Endometrial microvascular endothelial cells (primary cell): ENCODE data around the gene SFMBT2. TPM values are rescaled to one million over a fixed set of nuclear protein-coding genes. Genes with fewer than 3 reads are reported as not detected.

Experiments used
- in situ Hi-C: cut with HindIII; loops from 2 replicates; pipeline ENCODE4 v1.10.0; 2017; ENCODE audit warnings: low sequenced_read_pairs, low pct_unique_long_range_greater_than_20kb; ENCODE audit errors: inconsistent ontology term
- total RNA-seq: library from RNA; depleted of rRNA; stranded (reverse); fragments of >200 nt; gene quantifications from one replicate; pipeline ENCODE4 v1.2.3, GENCODE V29; 2015; ENCODE audit errors: inconsistent ontology term

Gene SFMBT2
- total RNA-seq, 1 donor from 2014 or later, result 1.2 TPM

GRCh38 chr10:7343040-7343439, 67.8 kb downstream of the SFMBT2 start:
- in situ Hi-C loops, result no loop called here

- in situ Hi-C loops, result no loop called here
Observed at GRCh38 chr10:7340179-7340874, 70.5 kb downstream of the SFMBT2 start.

GRCh38 chr10:7339510-7339909, 71.3 kb downstream of the SFMBT2 start:
- in situ Hi-C loops, result no loop called here

GRCh38 chr10:7338469-7338868, 72.4 kb downstream of the SFMBT2 start:
- in situ Hi-C loops, result no loop called here

- in situ Hi-C loops, result no loop called here
Observed at GRCh38 chr10:7337431-7338171, 73.2 kb downstream of the SFMBT2 start.

GRCh38 chr10:7335977-7336376, 74.9 kb downstream of the SFMBT2 start:
- in situ Hi-C loops, result no loop called here

- in situ Hi-C loops, result no loop called here
Observed at GRCh38 chr10:7334642-7334964, 76.2 kb downstream of the SFMBT2 start.

- in situ Hi-C loops, result no loop called here
Observed at GRCh38 chr10:7333961-7334641, 76.7 kb downstream of the SFMBT2 start.

GRCh38 chr10:7329219-7329618, 81.6 kb downstream of the SFMBT2 start:
- in situ Hi-C loops, result no loop called here

GRCh38 chr10:7327885-7328284, 82.9 kb downstream of the SFMBT2 start:
- in situ Hi-C loops, result no loop called here

- in situ Hi-C loops, result no loop called here
Observed at GRCh38 chr10:7322623-7323022, 88.2 kb downstream of the SFMBT2 start.

- in situ Hi-C loops, result no loop called here
Observed at GRCh38 chr10:7320072-7320471, 90.8 kb downstream of the SFMBT2 start.

GRCh38 chr10:7319632-7320031, 91.2 kb downstream of the SFMBT2 start:
- in situ Hi-C loops, result no loop called here

- in situ Hi-C loops, result no loop called here
Observed at GRCh38 chr10:7318836-7319235, 92.0 kb downstream of the SFMBT2 start.

- in situ Hi-C loops, result no loop called here
Observed at GRCh38 chr10:7317786-7318446, 92.9 kb downstream of the SFMBT2 start.

GRCh38 chr10:7316839-7317238, 94.0 kb downstream of the SFMBT2 start:
- in situ Hi-C loops, result no loop called here

GRCh38 chr10:7315906-7316305, 94.9 kb downstream of the SFMBT2 start:
- in situ Hi-C loops, result no loop called here

GRCh38 chr10:7314170-7314569, 96.7 kb downstream of the SFMBT2 start:
- in situ Hi-C loops, result no loop called here

GRCh38 chr10:7312488-7312857, 98.4 kb downstream of the SFMBT2 start:
- in situ Hi-C loops, result no loop called here
